Stimulated activated CD4-positive, alpha-beta T cell treated with anti-CD3 and anti-CD28 coated beads, Interleukin-12 subunit alpha, Interleukin-12 subunit beta, amount 100 ng/mL, for 24 hours (primary cell): ENCODE data around the gene AGTRAP.

ENCODE experiments used
- DNase-seq, 2 experiments: peaks; one replicate each; pipeline ENCODE4 v3.0.0-alpha.2; 2020; ENCODE audit warnings: low read depth in 2 of 2

AGTRAP gene

GRCh38 chr1:11800391-11800755 is 64.4 kb downstream of the AGTRAP start:
- no peak for DNase-seq
